ENCODE data around the gene NDUFAF5.

The NDUFAF5 gene

DNA sequence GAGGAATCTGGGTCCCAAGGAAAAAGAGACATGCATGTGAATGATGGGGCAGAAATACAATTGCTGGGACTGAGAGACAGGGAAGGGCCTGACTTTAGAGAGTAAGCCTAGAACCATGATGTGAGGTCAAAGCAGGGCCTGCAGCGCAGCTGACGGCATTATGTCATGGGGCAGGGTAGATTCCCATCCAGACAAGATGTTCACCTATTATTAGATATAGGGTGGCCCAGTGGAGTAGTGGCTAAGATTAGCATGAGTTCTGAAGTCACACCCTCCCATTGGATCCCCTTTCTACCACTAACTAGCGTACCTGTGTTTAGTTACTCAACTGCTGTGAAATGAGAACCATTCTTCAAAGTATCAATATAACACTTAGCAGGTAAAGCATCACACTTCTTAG lies 39.6 kb downstream of the NDUFAF5 start:
- no peak for DNase-seq

DNA sequence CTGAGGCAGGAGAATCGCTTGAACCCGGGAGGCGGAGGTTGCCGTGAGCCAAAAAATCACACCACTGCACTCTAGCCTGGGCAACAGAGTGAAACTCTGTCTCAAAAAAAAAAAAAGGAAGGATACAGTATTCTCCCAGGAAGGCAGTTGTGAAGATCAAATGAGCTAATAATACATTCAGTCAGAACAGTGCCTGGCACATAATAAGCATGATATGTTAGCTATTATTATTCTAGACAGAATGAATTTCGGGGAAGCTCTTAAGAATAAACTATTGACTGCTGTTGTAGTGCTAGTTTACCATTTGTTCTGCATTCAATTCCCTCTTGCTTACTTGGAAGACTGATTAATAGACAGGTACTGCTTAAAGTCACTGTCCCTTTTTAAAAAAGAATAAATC lies 40.6 kb downstream of the NDUFAF5 start:
- DNase-seq = no peak

DNA sequence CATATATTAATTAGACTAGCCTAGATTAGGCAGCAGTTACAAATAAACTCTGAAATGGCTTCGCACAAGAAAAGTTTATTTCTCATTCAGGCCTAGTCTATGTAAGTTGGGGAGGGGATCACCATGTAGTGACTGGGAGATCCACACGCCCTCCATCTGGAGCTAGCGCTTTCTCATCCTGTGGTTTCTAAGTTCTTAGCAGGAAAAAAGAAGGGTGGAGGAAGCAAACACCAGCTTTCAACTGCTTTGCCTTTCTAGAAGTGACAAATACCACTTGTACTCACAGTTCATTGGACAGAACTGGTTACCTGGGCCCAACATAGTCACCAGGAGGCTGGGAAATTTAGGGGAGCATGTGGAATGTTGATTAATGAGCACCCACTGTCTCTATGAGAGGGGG lies 46.6 kb downstream of the NDUFAF5 start:
- DNase-seq = peak; percentile 14

DNA sequence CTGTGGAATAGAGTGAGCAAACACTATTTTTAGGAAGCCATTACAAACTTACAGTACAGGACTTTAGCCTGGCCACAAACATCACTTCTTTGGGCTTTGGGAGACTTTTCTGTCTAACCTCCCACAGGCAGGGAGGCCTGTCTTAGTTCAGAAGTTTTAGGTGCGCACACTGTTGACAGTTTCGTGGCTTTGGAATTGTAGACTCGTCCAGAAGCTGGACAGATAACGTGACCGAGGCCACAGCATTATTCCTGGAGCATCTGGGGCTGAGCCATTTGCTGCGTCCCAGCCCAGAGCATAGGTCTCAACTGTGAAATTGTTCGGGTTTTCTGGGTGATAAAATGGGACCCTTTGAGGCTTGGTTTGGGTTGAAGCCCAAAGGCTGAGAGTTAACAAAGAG lies 53.8 kb downstream of the NDUFAF5 start:
- DNase-seq = no peak

DNA sequence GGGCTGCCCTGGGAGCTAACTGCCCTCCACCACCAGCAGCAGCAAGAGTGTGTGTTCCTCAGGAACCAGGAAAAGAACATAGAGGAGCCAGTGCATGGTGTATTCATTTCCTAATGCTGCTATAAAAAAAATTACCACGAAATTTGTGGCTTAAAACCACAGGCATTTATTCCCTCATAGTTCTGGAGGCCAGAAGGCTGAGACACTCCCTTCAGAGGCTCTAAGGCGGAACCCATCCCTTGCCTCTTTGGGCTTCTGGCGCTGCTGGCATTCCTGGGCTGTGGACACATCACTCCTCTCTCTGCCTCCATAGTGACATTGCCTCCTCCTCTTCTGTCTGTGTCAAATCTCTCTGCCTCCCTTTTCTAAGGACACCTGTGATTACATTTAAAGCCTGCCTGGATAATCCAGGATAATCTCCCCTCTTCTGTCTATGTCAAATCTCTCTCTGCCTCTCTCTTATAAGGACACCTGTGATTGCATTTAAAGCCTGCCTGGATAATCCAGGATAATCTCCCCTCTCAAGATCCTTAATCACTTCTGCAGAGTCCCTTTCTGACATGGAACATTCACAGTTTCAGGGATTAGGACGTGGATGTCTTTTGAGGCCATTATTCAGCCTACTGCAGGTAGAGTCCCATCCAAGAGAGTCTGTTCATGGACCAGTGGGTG lies 54.7 kb downstream of the NDUFAF5 start:
- DNase-seq = peak; percentile 95

DNA sequence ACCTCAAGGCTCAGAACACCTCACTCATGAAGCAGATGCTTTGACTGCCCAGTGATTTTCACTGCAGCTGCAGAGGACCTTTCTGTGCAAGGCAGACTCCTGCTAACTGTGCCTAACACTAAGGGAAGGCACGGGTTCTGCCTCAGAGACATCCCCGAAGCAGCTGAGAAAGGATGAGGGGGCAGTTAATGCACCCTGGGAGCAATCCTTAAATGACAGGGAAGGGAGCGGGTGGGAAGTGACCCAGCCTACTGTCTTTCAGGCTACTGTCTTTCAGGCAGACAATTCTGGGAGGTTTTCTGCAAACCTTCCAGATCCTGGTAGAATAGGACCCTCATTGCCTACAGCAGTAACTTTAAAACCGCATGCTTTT lies 55.3 kb downstream of the NDUFAF5 start:
- DNase-seq = no peak

DNA sequence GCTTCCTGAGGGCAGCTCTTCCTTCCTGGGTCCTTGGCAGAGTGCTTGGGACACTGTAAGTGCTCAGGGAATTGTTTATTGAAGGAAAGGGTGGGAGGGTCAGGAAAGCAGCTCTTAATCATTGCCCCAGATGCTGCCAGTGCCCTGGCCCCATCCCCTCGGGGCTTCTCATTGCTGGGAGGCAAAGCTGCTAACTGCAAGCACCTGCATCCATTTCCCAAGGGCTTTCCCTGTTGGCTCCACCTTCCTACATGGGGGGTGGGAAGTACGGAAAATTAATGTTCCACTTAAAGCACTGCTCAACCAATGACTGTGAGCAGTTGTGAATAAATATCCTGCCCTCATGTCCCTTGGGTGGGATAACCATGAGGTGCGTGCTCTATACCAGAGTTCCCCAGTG lies 56.4 kb downstream of the NDUFAF5 start:
- DNase-seq = no peak

DNA sequence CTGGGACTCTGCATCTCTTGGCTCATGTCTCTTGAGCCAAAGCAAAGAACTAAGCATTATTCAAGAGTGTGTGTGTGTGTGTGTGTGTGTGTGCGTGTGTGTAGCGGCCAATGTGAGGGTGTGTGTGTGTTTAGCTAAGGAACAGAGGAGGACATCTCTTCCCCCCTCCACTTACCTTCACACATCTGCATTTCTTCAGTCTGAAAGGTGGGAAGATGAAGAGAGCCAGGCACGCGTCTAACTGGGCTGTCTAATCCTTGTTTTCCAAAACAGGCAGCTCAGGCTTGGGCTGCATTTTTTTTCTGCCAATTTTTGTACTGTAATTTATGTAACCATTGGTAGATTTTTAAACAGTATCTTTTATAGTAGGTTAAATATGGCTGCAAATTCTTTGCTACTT lies 59.5 kb downstream of the NDUFAF5 start:
- no peak for DNase-seq

DNA sequence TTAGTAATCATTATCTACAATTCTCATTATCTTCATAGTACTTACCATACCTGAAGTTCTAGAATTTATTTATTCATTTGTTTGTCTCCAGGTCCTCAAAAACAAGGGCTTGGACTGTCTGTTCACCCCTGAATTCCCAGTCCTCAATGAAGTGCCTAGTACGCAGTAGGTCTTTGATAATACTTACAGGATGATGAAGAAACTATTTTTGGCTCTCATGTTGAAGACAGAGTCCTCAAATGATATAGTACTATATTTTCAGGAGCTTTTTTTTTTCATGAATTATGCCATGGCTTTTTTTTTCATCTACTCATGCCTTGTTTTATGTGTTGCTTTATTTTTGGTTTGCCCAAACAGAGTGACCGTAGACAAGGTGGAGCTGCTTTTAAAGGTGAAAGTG lies 66.5 kb downstream of the NDUFAF5 start:
- DNase-seq = no peak

DNA sequence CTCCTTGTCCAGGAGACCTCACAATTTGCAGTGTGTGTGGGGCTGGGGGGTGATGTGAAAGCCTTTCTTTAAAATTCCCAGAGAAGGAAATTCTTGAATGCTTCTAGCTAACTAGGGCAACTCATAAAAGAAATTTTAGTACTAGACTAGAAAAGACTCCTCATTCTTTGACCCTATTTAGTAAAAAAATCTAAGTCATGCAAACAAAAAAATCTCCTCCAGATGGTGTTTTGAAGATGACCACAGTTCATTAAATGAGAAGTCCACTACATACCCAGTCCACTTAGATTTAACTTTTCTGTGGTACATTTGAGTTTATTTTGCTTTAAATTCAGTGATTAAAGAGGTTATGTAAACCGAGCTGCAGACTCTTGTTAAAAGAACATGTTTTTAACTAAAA lies 67.5 kb downstream of the NDUFAF5 start:
- peak; percentile 58 for DNase-seq

DNA sequence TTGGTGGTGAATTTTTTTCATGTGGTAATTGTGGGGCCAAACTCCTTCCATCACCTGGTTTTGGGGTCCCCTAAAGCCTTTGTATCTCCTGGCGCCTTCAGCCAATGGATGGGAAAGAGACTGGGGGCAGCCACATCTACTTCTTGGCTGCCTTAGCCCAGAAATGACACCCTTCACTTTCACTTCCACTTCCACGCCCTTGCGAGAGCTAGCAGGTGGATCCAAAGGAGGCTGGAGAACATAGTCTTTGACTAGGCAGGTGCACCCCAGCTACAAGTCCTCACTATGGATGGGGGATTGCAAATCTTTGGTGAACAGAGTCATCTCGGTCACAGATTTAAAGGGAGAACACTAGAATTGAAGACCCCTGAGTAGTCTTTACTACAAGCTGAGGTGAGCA lies 70.8 kb downstream of the NDUFAF5 start:
- DNase-seq = no peak

DNA sequence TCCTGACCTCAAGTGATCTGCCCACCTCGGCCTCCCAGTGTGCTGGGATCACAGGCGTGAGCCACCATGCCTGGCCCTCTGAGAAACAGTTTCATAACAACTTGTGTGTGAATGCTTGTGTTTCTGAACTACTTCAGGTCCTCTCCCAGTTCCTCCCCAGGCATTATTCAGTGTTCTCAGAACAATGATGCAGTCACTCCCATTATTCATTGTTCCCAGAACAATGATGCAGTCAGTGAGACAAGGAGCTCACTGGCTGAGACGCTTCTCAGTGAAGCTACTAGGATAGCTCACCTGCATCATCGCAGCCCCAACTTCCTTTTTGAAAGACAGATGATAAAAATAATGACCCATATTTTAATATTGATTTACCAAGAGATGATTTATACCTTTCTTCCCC lies 71.5 kb downstream of the NDUFAF5 start:
- DNase-seq = no peak

DNA sequence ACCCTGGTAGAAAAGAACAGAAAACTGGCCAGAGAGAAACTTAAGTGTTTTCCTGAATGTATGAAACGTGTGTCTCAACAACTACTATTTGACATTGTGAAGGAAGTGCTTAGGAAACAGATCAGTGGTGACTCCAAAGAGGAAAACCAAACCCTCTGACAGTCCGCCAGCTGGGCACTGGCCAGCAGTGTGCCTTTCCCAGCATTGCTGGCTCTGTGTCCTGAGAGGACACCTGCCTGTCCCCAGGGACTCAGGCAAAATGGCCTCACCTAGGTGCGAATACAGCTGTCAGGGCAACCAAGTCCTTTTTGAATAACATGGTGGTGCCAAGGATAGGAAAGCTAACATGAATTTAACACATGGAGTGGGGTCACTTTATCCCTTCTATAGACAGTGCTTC lies 72.5 kb downstream of the NDUFAF5 start:
- DNase-seq = no peak

DNA sequence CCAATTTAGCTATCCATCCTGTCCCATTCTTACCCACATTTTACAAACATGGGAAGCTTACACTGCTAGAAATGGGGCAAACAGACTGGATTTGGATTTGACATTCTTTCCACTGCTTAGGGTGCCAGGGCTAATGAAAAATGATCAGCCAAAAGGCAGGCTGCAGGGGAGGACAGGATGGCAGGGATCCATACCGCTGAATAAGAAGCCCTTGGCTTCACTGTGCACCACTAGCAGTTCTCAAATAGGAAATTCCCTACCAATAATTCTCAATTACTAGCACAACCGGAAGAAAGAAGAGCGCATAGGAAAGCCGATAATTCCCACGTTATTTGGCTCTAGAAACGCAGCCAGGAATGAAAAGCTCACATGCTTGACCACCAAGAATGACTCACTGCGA lies 73.1 kb downstream of the NDUFAF5 start:
- no peak for DNase-seq

DNA sequence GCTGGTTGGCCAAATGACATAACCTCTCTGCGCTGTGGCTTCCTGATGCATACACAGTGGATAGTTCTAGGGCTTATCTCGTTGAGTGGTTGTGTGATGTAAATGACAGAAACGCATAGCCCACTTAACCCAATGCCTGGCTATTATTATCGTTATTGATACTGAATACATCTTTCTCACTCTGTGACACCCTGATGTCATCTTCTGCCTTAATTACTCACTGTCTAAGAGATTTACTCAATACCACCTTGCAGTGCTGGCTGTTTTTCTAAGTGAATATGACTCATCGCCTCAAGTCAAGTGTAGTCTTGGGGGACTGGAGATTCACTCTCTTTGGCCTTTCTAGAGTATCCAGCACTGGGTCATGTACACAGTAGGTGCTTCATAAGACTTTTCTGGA lies 73.6 kb downstream of the NDUFAF5 start:
- DNase-seq = peak; percentile 7

DNA sequence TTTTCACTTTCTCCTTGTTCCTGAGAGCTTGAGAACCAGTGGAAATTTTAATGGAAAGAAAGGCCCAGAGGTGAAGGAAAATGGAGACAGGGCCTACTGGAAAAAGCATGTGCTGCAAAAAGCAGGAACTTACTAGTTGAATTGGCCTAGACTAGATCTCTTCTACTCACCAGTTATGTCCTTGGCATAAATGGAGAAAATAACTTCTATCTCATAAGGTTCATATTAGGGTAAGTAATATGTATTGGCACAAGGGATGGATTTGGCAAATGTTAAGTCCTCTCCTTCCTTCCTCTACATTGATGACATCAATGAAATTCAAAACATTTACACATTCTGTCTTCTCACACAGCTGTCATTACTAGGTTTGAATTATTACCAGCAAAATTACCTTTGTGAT lies 74.0 kb downstream of the NDUFAF5 start:
- DNase-seq = no peak

DNA sequence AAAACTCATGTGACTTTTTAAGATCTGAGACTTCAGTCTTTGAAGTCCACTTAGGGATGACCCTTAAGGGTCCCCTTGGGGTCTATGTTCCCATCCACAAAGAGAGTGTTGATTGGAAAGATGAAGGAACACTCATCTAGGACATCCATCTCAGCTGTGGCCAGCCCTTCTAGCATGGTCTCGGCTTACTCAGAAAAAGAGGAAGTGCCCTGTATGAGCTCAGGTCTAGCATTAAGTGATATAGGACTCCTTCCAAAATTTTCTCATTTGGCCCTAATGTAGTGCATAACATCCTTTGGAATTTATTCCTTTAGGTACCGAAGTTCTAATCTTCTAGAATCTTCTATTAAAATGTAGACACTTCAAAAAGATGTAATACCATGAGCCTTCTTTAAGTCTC lies 77.4 kb downstream of the NDUFAF5 start:
- DNase-seq = no peak

DNA sequence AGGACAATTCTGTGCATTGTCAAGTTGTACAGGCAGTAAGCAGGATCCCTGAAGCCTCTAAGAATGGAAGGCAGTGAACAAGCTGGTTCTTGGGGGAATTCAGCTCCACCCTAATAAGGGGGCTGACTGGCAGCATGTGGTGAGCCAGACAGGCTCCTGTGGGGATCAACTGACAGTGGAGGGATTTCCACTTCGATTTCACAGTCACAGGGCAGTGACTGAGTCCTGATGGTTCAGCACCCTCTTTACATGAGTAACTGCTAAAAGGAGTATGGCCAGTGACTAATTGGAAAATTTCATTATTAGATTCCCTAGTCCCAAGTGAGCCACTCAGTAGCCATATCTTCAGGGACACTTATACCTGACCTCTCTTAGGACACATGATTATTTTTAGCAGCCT lies 78.4 kb downstream of the NDUFAF5 start:
- no peak for DNase-seq

DNA sequence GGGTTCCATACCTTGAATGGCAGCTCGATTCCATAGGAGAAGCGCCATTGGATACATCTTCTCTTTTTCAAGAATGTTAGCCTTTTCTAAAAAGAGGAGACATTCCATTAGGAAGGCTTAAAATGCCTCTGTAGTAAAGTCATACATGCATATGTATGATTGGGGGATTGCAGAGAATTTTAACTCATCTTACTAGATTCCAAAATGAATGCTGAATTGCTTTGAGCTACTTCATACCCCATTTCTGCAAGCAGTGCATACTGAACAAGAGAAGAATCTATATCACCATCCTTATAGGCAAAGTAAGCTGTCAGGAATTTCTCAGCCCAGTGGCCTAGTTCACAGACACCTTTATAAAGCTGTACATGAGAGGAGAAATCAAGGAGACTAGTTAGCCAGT lies 80.3 kb downstream of the NDUFAF5 start:
- DNase-seq = peak; percentile 84

DNA sequence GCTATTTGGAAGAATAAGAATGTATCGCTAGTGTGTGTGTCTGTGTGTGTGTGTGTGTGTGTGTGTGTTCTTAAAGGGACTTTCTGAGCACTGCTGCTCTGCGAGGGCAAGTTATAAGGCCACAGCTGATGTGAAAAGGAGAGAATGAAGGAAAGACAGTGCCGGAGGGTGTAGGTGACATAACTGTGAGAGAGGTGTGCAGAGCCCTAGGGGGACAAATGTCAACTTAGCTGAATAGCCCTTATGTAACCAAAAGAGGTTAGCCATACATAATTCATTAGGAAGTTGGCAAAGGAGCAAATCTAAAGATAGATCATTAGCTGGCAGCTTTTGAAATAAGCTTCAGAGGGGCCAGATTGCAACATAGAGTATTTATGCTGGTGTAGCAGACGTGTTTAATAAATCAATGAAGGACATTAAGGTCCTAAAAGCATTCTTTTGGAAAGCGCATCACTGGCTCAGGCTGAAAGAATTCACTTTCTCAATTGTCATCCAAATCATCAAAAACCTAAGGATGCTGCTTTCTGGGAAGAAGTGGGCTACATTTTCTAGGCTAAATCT lies 81.0 kb downstream of the NDUFAF5 start:
- DNase-seq = peak; percentile 94

DNA sequence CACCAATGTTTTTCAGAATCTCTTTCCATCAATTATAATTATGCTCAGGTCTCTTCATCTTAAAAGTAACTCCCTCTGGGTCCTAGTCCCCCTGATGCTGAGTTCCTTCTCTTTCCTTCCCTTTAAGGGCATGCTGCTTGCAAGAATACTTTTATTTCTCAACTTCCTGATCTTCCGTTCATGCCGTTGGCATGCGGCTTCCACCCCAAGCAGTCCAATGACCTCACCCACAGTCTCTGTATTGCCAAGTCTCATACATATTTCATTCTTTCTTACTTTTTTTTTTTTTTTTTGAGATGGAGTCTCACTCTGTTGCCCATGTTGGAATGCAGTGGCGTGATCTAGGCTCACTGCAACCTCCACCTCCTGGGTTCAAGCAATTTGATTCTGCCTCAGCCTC lies 83.5 kb downstream of the NDUFAF5 start:
- peak; percentile 92 for DNase-seq

DNA sequence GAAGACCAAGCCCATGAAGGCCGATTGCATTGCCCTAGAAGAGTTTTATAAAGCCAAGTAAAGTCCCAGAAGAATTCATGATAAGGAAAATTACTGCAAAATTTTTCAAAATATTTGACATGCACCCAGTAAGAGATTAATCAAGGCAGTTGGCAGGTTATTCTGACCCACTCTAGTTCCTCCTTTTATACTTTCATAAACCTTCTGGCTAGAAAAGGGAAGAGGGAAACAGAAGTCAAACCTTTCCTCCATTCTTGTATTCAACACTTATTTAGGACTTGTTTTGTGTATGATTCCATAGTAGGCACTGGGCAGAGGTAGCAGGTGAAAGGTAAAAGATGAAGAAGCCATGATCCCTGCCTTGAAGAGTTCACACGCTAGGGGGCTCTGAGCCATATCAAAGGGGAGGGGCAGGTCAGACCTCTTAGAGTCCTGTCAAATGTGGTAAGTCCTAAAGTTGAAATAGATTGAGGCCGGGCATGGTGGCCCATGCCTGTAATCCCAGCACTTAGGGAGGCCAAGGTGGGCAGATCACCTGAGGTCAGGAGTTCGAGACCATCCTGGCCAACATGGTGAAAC lies 85.4 kb downstream of the NDUFAF5 start:
- DNase-seq = no peak

All from fibroblast of skin of abdomen (primary cell).